OCI-LY1 (cell line): ENCODE measurements around the gene YAP1.

Experiments
- H2AFZ ChIP-seq: fragments of 200-600 bp; sonication (generic), shearing (Covaris generic); 2 replicates; pipeline ENCODE4 v1.6.0; 2014; ENCODE audit warnings: antibody characterized with exemption, mild to moderate bottlenecking, low read length
- H3F3A ChIP-seq: fragments of 200-600 bp; sonication (generic), shearing (Covaris generic); 2 replicates; pipeline ENCODE4 v1.6.0; 2014; ENCODE audit warnings: mild to moderate bottlenecking, antibody characterized with exemption, low read length, moderate library complexity; ENCODE audit not compliant: insufficient read depth
- H3K27ac ChIP-seq: fragments of 200-600 bp; sonication (generic); 2 replicates; pipeline ENCODE4 v1.5.1; 2014; ENCODE audit warnings: low read length, mixed run types, mild to moderate bottlenecking, low read depth; ENCODE audit not compliant: poor library complexity, severe bottlenecking
- H3K27me3 ChIP-seq: fragments of 200-600 bp; sonication (generic); 2 replicates; pipeline ENCODE4 v1.6.0; 2014; ENCODE audit warnings: antibody characterized with exemption, mild to moderate bottlenecking, low read length, moderate library complexity; ENCODE audit not compliant: insufficient read depth
- H3K36me3 ChIP-seq: fragments of 200-600 bp; sonication (generic); 2 replicates; pipeline ENCODE4 v1.6.1; 2014; ENCODE audit warnings: mild to moderate bottlenecking, antibody characterized with exemption, low read length, moderate library complexity, mixed read lengths; ENCODE audit not compliant: insufficient read depth
- H3K4me1 ChIP-seq: fragments of 200-600 bp; sonication (generic); 2 replicates; pipeline ENCODE4 v1.5.1; 2014; ENCODE audit warnings: mild to moderate bottlenecking, low read length, moderate library complexity; ENCODE audit not compliant: insufficient read depth, severe bottlenecking
- H3K4me2 ChIP-seq: fragments of 200-600 bp; sonication (generic), shearing (Covaris generic); 2 replicates; pipeline ENCODE4 v1.6.1; 2014; ENCODE audit warnings: low read length
- H3K4me3 ChIP-seq: fragments of 200-600 bp; sonication (generic); 2 replicates; pipeline ENCODE4 v1.5.1; 2014; ENCODE audit warnings: low read length, low read depth, mild to moderate bottlenecking, mixed read lengths; ENCODE audit not compliant: poor library complexity, severe bottlenecking
- H3K79me2 ChIP-seq: fragments of 200-600 bp; shearing (Covaris generic); 2 replicates; pipeline ENCODE4 v1.6.1; 2016; ENCODE audit warnings: mixed run types, low read length, mixed read lengths; ENCODE audit not compliant: insufficient read depth
- H3K9ac ChIP-seq: fragments of 200-600 bp; sonication (generic), shearing (Covaris generic); 2 replicates; pipeline ENCODE4 v1.6.1; 2014; ENCODE audit warnings: mild to moderate bottlenecking, low read length, mixed read lengths
- H3K9me2 ChIP-seq: fragments of 200-600 bp; sonication (generic), shearing (Covaris generic); 2 replicates; pipeline ENCODE4 v1.6.1; 2014; ENCODE audit warnings: low read depth, mild to moderate bottlenecking, low read length, mixed read lengths
- H3K9me3 ChIP-seq: fragments of 200-600 bp; shearing (Covaris generic); 2 replicates; pipeline ENCODE4 v1.6.1; 2014; ENCODE audit warnings: low read length, mixed read lengths
- H4K20me1 ChIP-seq: fragments of 200-600 bp; sonication (generic), shearing (Covaris generic); 2 replicates; pipeline ENCODE4 v1.6.0; 2016; ENCODE audit warnings: mild to moderate bottlenecking, low read length; ENCODE audit not compliant: insufficient read depth
- CTCF ChIP-seq: fragments of 200-600 bp; sonication (generic), shearing (Covaris generic); IDR thresholded peaks from 2 replicates; pipeline ENCODE4 v1.5.1; 2017; ENCODE audit warnings: mild to moderate bottlenecking, antibody characterized with exemption, low read length, moderate library complexity, mixed read lengths
- EZH2 ChIP-seq: fragments of 200-600 bp; sonication (generic), shearing (Covaris generic); IDR thresholded peaks from 2 replicates; pipeline ENCODE4 v1.8.0; 2017; ENCODE audit warnings: borderline replicate concordance, mixed run types, mild to moderate bottlenecking, antibody characterized with exemption, low read length, moderate library complexity, mixed read lengths

The YAP1 gene

GRCh38 chr11:102109896-102110760, at the start of gene YAP1:
YAP1 (plus strand) TSS chr11:102110447; CDS start chr11:102110849, 402 bp downstream.
- no peaks in the 10 kb centered on the region for H3F3A ChIP-seq
- no peaks in the 10 kb centered on the region; the same call in 1 of the 2 replicates for H3K27me3 ChIP-seq
- no peak for TF ChIP-seq EZH2
- TF ChIP-seq CTCF = no peak
- H3K27ac ChIP-seq = no peak within 1 kb of the TSS
- peaks cover 6% of the 10 kb centered on the region for H3K4me1 ChIP-seq
- no peaks in the 10 kb centered on the region for H3K36me3 ChIP-seq
- peak within 1 kb of the TSS; percentile 82 for H3K4me2 ChIP-seq
- H4K20me1 ChIP-seq = no peaks in the 10 kb centered on the region
- H2AFZ ChIP-seq = peak within 1 kb of the TSS; percentile 91
- no peaks in the 10 kb centered on the region for H3K79me2 ChIP-seq
- H3K4me3 ChIP-seq = peak within 1 kb of the TSS; percentile 73
- no peaks in the 10 kb centered on the region for H3K9me3 ChIP-seq
- peak within 1 kb of the TSS; percentile 69 for H3K9ac ChIP-seq
- no peaks in the 10 kb centered on the region for H3K9me2 ChIP-seq

- Histone ChIP-seq H3K79me2 (no peaks in the 10 kb centered on the region), H4K20me1 (no peaks in the 10 kb centered on the region), H3K4me2 (no peak overlapping the region), H3K9ac (no peak overlapping the region), H2AFZ (no peak overlapping the region), H3K27me3 (no peaks in the 10 kb centered on the region), H3K9me3 (no peaks in the 10 kb centered on the region), H3K36me3 (no peaks in the 10 kb centered on the region), H3F3A (no peaks in the 10 kb centered on the region), H3K4me3 (no peak overlapping the region), H3K27ac (no peak overlapping the region), H3K9me2 (no peaks in the 10 kb centered on the region), H3K4me1 (no peaks in the 10 kb centered on the region)
- TF ChIP-seq CTCF (peak; percentile 37), EZH2 (no peak)
These were observed 49.0 kb upstream of the YAP1 start for GRCh38 chr11:102061276-102061675.

GRCh38 chr11:102062106-102062505, 48.1 kb upstream of the YAP1 start:
- no peaks in the 10 kb centered on the region for H4K20me1 ChIP-seq
- no peaks in the 10 kb centered on the region for H3K36me3 ChIP-seq
- no peaks in the 10 kb centered on the region for H3K9me2 ChIP-seq
- no peaks in the 10 kb centered on the region for H3K27me3 ChIP-seq
- H3K79me2 ChIP-seq = no peaks in the 10 kb centered on the region
- H2AFZ ChIP-seq = no peak overlapping the region
- H3F3A ChIP-seq = no peaks in the 10 kb centered on the region
- H3K4me1 ChIP-seq = no peaks in the 10 kb centered on the region
- H3K9me3 ChIP-seq = no peaks in the 10 kb centered on the region
- no peak overlapping the region for H3K9ac ChIP-seq
- H3K27ac ChIP-seq = no peak overlapping the region
- TF ChIP-seq EZH2 (no peak), CTCF (no peak)
- no peak overlapping the region for H3K4me2 ChIP-seq
- no peak overlapping the region for H3K4me3 ChIP-seq
